ENCODE measurements around the gene BTBD18. TPM values are rescaled to one million over a fixed set of nuclear protein-coding genes. Genes with fewer than 3 reads are reported as not detected.

The BTBD18 gene
- total and polyA plus RNA-seq, 10 of the 15 experiments (the other 5 are each of a cell fraction or from before 2014, with no cell fraction given) = 0.05 to 0.58 (median 0.19) TPM; not detected in 6

GRCh38 chr11:57792060-57792541 lies 40.5 kb upstream of the BTBD18 start (continued):
- TF ChIP-seq, protein P1, sequence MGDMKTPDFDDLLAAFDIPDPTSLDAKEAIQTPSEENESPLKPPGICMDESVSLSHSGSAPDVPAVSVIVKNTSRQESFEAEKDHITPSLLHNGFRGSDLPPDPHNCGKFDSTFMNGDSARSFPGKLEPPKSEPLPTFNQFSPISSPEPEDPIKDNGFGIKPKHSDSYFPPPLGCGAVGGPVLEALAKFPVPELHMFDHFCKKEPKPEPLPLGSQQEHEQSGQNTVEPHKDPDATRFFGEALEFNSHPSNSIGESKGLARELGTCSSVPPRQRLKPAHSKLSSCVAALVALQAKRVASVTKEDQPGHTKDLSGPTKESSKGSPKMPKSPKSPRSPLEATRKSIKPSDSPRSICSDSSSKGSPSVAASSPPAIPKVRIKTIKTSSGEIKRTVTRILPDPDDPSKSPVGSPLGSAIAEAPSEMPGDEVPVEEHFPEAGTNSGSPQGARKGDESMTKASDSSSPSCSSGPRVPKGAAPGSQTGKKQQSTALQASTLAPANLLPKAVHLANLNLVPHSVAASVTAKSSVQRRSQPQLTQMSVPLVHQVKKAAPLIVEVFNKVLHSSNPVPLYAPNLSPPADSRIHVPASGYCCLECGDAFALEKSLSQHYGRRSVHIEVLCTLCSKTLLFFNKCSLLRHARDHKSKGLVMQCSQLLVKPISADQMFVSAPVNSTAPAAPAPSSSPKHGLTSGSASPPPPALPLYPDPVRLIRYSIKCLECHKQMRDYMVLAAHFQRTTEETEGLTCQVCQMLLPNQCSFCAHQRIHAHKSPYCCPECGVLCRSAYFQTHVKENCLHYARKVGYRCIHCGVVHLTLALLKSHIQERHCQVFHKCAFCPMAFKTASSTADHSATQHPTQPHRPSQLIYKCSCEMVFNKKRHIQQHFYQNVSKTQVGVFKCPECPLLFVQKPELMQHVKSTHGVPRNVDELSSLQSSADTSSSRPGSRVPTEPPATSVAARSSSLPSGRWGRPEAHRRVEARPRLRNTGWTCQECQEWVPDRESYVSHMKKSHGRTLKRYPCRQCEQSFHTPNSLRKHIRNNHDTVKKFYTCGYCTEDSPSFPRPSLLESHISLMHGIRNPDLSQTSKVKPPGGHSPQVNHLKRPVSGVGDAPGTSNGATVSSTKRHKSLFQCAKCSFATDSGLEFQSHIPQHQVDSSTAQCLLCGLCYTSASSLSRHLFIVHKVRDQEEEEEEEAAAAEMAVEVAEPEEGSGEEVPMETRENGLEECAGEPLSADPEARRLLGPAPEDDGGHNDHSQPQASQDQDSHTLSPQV (IDR thresholded peaks at IDR 0.05) = no peak
- TF ChIP-seq, protein P2, sequence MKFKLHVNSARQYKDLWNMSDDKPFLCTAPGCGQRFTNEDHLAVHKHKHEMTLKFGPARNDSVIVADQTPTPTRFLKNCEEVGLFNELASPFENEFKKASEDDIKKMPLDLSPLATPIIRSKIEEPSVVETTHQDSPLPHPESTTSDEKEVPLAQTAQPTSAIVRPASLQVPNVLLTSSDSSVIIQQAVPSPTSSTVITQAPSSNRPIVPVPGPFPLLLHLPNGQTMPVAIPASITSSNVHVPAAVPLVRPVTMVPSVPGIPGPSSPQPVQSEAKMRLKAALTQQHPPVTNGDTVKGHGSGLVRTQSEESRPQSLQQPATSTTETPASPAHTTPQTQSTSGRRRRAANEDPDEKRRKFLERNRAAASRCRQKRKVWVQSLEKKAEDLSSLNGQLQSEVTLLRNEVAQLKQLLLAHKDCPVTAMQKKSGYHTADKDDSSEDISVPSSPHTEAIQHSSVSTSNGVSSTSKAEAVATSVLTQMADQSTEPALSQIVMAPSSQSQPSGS (IDR thresholded peaks at IDR 0.05; ENCODE audit: low read length) = peak; percentile 99
- TF ChIP-seq DPF2 (IDR thresholded peaks at IDR 0.05) = peak; percentile 73
- TF ChIP-seq KDM1A (IDR thresholded peaks at IDR 0.05; ENCODE audit: borderline replicate concordance) = no peak
- peak; percentile 80 for TF ChIP-seq MTA2 (IDR thresholded peaks at IDR 0.05; ENCODE audit: low read depth)
- TF ChIP-seq ESRRA (IDR thresholded peaks at IDR 0.05; ENCODE audit: low read length) = no peak
- peak; percentile 84 for TF ChIP-seq TBL1XR1 (IDR thresholded peaks at IDR 0.05; ENCODE audit: low read depth, low read length)
- TF ChIP-seq FOS (IDR thresholded peaks at IDR 0.05; ENCODE audit: borderline replicate concordance, extremely low read depth, insufficient read length) = no peak
- no peak for TF ChIP-seq CHD1 (IDR thresholded peaks at IDR 0.05; ENCODE audit: low read depth, low read length)
- TF ChIP-seq BCL3 (IDR thresholded peaks at IDR 0.05; ENCODE audit: borderline replicate concordance, insufficient read depth, low read depth, low read length, poor library complexity, severe bottlenecking) = peak; percentile 45
- TF ChIP-seq SP1 (IDR thresholded peaks at IDR 0.05; ENCODE audit: low read depth, low read length) = peak; percentile 12
- peak; percentile 69; the same call in 1 of the 2 replicates for TF ChIP-seq MTA3 (IDR thresholded peaks at IDR 0.05; ENCODE audit: borderline replicate concordance, low read length)
- TF ChIP-seq ZZZ3 (IDR thresholded peaks at IDR 0.05; ENCODE audit: control insufficient read depth, insufficient read length, low read depth) = no peak
- TF ChIP-seq EGR1 (IDR thresholded peaks at IDR 0.05; ENCODE audit: borderline replicate concordance in 1 of 2, low read depth in 2 of 2, low read length in 2 of 2) = 0 out of 3 replicates have a peak, but pooled peaks of 1 of the 2 experiments have one; percentile 29
- 0 out of 2 replicates have a peak, but pooled peaks have one; percentile 19 for TF ChIP-seq MEF2A (IDR thresholded peaks at IDR 0.05; ENCODE audit: insufficient read depth, low read depth, low read length)
- no peak for TF ChIP-seq HCFC1 (IDR thresholded peaks at IDR 0.05; ENCODE audit: low read length)
- TF ChIP-seq ZNF24 (IDR thresholded peaks at IDR 0.05) = 0 out of 2 replicates have a peak, but pooled peaks have one; percentile 15
- TF ChIP-seq ZNF207 (IDR thresholded peaks at IDR 0.05; ENCODE audit: borderline replicate concordance) = no peak
- TF ChIP-seq NFYB (IDR thresholded peaks at IDR 0.05; ENCODE audit: insufficient read depth, low read depth, low read length) = no peak
- TF ChIP-seq ETV6 (conservative IDR thresholded peaks at IDR 0.05 in 1 of 2, IDR thresholded peaks at IDR 0.05 in 1 of 2; ENCODE audit: borderline replicate concordance in 1 of 2, low read depth in 1 of 2) = peak in 1 of 2 experiments; percentile 85; a peak in 2 of 4 replicates
- peak; percentile 49 to 81; a peak in 3 of 4 replicates for TF ChIP-seq EP300 (IDR thresholded peaks at IDR 0.05; ENCODE audit: borderline replicate concordance in 1 of 2, control insufficient read depth in 1 of 2, low read depth in 2 of 2, low read length in 2 of 2)
- TF ChIP-seq IRF5 (IDR thresholded peaks at IDR 0.05; ENCODE audit: borderline replicate concordance) = peak; percentile 64; the same call in 1 of the 2 replicates
